ENCODE measurements around the gene CLMN. TPM values are rescaled to one million over a fixed set of nuclear protein-coding genes. Genes with fewer than 3 reads are reported as not detected.

The CLMN gene
- total RNA-seq, 5 donors from 2014 or later (not counting 1 experiment from before 2014, with no cell fraction given): 0.68 to 2.2 (median 0.99) TPM

DNA sequence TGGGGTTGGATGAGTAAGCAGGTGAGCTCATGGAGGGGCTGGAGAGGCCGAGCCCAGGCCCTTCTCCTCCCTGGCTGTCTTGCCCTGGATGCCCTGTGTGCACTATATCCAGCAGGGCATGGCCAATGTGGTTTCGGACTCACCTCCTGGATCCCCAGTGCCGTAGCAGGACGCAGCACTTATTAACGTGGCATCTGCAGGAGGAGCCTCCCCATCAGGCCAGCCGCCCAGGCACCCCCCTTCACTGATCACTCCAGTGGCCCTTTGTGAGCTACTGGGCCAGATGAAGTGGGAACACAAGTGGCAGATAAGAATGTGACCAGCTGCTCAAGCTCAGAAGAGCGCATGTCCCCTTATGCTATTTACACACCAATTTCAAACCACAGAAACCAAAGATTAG is 119.3 kb downstream of the CLMN start:
- ChIA-PET CTCF (no interaction called here), POLR2A (no interaction called here)
- Histone ChIP-seq H3K27me3 (replicated peaks in 1 of 2; ENCODE audit: control insufficient read depth in 2 of 2, extremely low read depth in 1 of 2, insufficient read depth in 2 of 2, low read length in 1 of 2) (peaks cover 0 to 9% of the 10 kb centered on the region in 2 experiments), H3K9me3 (no peaks in the 10 kb centered on the region), H3K4me1 (ENCODE audit: control insufficient read depth in 1 of 2, extremely low read depth in 1 of 2, insufficient read depth in 2 of 2, low read length in 2 of 2) (no peaks in the 10 kb centered on the region), H3K4me3 (ENCODE audit: control insufficient read depth in 1 of 2, extremely low read depth in 1 of 2, low read length in 1 of 2) (no peak overlapping the region), H3K27ac (ENCODE audit: low read length) (no peak overlapping the region), H3K36me3 (ENCODE audit: control insufficient read depth in 2 of 2, extremely low read depth in 1 of 2, insufficient read depth in 1 of 2, low read length in 1 of 2) (no peaks in the 10 kb centered on the region)
- DNase-seq (no peak), ATAC-seq (replicated peaks in 1 of 4) (no peak)
- peaks cover 4% of the 10 kb centered on the region for H3K36me3 Mint-ChIP-seq
- peaks cover 6 to 10% (median 6%) of the 10 kb centered on the region in 3 donors for H3K4me1 Mint-ChIP-seq
- peaks cover 0 to 12% (median 6%) of the 10 kb centered on the region in 3 donors for H3K9me3 Mint-ChIP-seq
- 82% methylated on average over 6 of the region's 7 CpGs for WGBS (ENCODE audit: insufficient coverage)
- H3K27me3 Mint-ChIP-seq: peaks cover 3 to 4% of the 10 kb centered on the region in 2 donors
- H3K4me3 Mint-ChIP-seq: no peak overlapping the region
- no peak overlapping the region for H3K27ac Mint-ChIP-seq

DNA sequence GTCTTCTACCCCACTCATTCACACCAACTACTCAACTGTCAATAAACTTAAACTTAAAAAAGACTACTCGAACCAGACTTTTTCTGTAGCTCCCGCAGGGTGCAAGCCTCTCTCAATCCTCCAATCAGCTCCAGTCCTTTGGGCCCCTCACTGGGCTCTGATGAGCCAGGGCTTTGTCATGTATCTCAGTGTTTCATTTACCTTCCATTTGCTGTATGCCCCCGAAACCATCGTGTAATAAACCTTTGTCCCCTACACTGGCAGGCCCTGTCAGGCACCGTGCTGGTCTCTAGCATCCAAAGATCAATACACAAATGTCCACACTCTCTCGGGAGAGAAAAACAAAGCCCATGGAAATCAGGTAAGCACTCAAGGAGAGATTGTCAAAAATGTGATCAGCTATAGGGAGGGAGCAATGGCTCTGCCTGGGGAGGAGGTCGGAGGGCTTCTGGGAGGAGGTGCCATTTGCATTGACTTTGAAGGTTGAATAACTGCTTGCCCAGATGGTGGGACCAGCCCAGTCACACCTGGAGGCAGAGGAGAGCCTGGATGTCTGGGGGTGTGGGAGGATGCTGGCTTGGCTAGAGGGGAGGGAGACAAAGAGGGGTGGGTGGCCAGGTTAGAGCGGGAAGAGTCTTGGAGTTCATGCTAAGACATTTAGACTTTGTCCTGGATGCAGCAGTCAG is 120.3 kb downstream of the CLMN start:
- CTCF ChIA-PET: no interaction called here
- ATAC-seq (replicated peaks in 1 of 4) (no peak), DNase-seq (no peak)
- Mint-ChIP-seq H3K9me3 (peaks cover 0 to 4% (median 0%) of the 10 kb centered on the region in 3 donors), H3K36me3 (peaks cover 3% of the 10 kb centered on the region), H3K27ac (no peak overlapping the region), H3K4me1 (peaks cover 6 to 10% (median 6%) of the 10 kb centered on the region in 3 donors), H3K4me3 (no peak overlapping the region), H3K27me3 (peaks cover 3 to 4% of the 10 kb centered on the region in 2 donors)
- 69% methylated on average over 6 of the region's 8 CpGs for WGBS (ENCODE audit: insufficient coverage)
- Histone ChIP-seq H3K4me1 (ENCODE audit: control insufficient read depth in 1 of 2, extremely low read depth in 1 of 2, insufficient read depth in 2 of 2, low read length in 2 of 2) (no peaks in the 10 kb centered on the region), H3K27ac (ENCODE audit: low read length) (no peak overlapping the region), H3K4me3 (ENCODE audit: control insufficient read depth in 1 of 2, extremely low read depth in 1 of 2, low read length in 1 of 2) (no peak overlapping the region), H3K27me3 (replicated peaks in 1 of 2; ENCODE audit: control insufficient read depth in 2 of 2, extremely low read depth in 1 of 2, insufficient read depth in 2 of 2, low read length in 1 of 2) (peaks cover 0 to 13% of the 10 kb centered on the region in 2 experiments), H3K36me3 (ENCODE audit: control insufficient read depth in 2 of 2, extremely low read depth in 1 of 2, insufficient read depth in 1 of 2, low read length in 1 of 2) (no peaks in the 10 kb centered on the region), H3K9me3 (no peaks in the 10 kb centered on the region)
- POLR2A ChIA-PET: no interaction called here

DNA sequence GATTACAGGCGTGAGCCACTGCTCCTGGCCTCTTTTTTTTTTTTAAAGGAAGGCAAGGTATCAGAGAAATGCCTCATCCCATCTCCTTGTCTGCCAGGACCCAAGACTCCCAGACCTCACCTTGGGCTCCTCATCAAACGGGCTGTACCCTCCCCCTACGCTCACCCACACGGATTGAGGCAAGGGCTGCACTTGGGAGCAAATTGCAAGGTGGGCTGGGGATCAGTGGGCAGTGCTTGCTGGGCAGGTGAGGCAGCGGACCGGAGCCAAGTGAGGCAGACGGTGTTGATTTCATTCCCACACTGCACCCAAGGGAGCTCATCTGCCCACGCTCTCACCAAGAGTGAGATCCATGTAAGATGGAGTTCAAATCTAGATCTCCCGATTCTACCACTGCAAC is 121.4 kb downstream of the CLMN start:
- no peak overlapping the region for H3K27ac Mint-ChIP-seq
- no peak overlapping the region for H3K27ac ChIP-seq (ENCODE audit: low read length)
- H3K36me3 ChIP-seq (ENCODE audit: control insufficient read depth in 2 of 2, extremely low read depth in 1 of 2, insufficient read depth in 1 of 2, low read length in 1 of 2): no peaks in the 10 kb centered on the region
- WGBS (ENCODE audit: insufficient coverage): no CpG with 5 or more reads among the region's 9 CpGs
- H3K9me3 Mint-ChIP-seq: no peaks in the 10 kb centered on the region
- H3K27me3 Mint-ChIP-seq: peaks cover 0 to 4% of the 10 kb centered on the region in 2 donors
- ATAC-seq (replicated peaks in 1 of 4) (no peak), DNase-seq (no peak)
- no peaks in the 10 kb centered on the region for H3K9me3 ChIP-seq
- peaks cover 0 to 15% of the 10 kb centered on the region in 2 experiments for H3K27me3 ChIP-seq (replicated peaks in 1 of 2; ENCODE audit: control insufficient read depth in 2 of 2, extremely low read depth in 1 of 2, insufficient read depth in 2 of 2, low read length in 1 of 2)
- H3K4me1 Mint-ChIP-seq: peaks cover 6 to 10% (median 6%) of the 10 kb centered on the region in 3 donors
- H3K4me3 ChIP-seq (ENCODE audit: control insufficient read depth in 1 of 2, extremely low read depth in 1 of 2, low read length in 1 of 2): no peak overlapping the region
- H3K4me1 ChIP-seq (ENCODE audit: control insufficient read depth in 1 of 2, extremely low read depth in 1 of 2, insufficient read depth in 2 of 2, low read length in 2 of 2): no peaks in the 10 kb centered on the region
- H3K4me3 Mint-ChIP-seq: no peak overlapping the region
- ChIA-PET CTCF (no interaction called here), POLR2A (no interaction called here)
- H3K36me3 Mint-ChIP-seq: no peaks in the 10 kb centered on the region

DNA sequence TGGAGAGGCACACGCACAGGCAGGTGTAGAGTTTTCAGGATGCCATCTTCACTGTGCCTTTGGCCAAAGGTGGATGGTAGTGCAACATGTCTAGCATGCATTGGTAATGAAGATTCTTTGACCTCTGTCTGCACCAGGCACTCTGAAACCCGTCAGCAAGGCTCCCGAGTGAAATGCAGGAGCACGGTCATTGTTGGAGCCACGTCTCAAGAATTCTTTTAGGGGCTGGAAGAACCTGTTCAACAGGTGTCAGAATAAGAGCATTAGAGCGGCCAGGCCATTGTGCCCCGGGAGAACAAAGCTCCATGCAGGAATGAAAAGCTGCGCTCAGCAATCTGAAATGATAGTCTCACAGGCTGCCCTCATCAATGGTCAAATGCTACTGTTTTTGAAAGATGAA is 122.2 kb downstream of the CLMN start:
- ATAC-seq (replicated peaks in 1 of 4): no peak
- Histone ChIP-seq H3K27me3 (replicated peaks in 1 of 2; ENCODE audit: control insufficient read depth in 2 of 2, extremely low read depth in 1 of 2, insufficient read depth in 2 of 2, low read length in 1 of 2) (peaks cover 0 to 15% of the 10 kb centered on the region in 2 experiments), H3K27ac (ENCODE audit: low read length) (no peak overlapping the region), H3K4me1 (ENCODE audit: control insufficient read depth in 1 of 2, extremely low read depth in 1 of 2, insufficient read depth in 2 of 2, low read length in 2 of 2) (no peaks in the 10 kb centered on the region), H3K4me3 (ENCODE audit: control insufficient read depth in 1 of 2, extremely low read depth in 1 of 2, low read length in 1 of 2) (no peak overlapping the region), H3K9me3 (no peaks in the 10 kb centered on the region), H3K36me3 (ENCODE audit: control insufficient read depth in 2 of 2, extremely low read depth in 1 of 2, insufficient read depth in 1 of 2, low read length in 1 of 2) (no peaks in the 10 kb centered on the region)
- no peak for DNase-seq
- Mint-ChIP-seq H3K27ac (no peak overlapping the region), H3K27me3 (peaks cover 0 to 4% of the 10 kb centered on the region in 2 donors), H3K4me1 (peaks cover 6 to 10% (median 6%) of the 10 kb centered on the region in 3 donors), H3K36me3 (no peaks in the 10 kb centered on the region), H3K9me3 (no peaks in the 10 kb centered on the region), H3K4me3 (no peak overlapping the region)
- WGBS (ENCODE audit: insufficient coverage): 88% methylated on average over 6 of the region's 8 CpGs
- CTCF ChIA-PET: no interaction called here
- POLR2A ChIA-PET: no interaction called here

DNA sequence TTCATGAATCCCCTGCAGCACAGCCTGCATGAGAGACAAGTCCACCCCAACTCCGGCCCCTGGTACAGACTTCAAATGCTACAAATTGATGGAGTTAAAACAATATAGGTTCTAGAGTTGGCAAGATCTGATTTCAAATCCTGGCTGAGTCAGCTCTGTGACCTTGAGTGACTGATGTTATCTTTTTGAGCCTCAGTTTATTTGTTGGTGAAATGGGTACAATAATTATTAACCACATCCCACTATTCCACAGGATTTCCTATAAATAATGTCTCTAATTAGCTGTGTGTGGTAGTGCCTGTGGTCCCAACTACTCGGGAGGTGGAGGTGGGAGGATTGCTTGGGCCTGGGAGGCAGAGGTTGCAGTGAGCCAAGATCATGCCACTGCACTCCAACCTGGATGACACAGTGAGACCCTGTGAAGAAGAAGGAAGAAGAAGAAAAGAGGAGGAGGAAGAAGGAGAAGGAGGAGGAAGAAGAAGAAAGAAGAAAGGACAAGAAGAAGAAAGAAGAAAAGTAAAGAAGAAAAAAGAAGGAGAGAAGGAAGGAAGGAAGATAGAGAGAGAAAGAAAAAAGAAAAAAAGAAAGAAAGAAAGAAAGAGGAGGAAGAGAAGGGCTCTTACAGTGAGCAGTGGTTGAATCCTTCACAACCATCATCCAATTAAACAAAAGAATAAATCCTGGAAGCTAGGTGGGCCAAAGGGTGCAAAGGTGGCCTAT is 122.7 kb downstream of the CLMN start:
- H3K9me3 Mint-ChIP-seq: no peaks in the 10 kb centered on the region
- CTCF ChIA-PET: interaction anchor here in 1 of 2 donors (1.1 kb wide), 1 partner anchor 507 kb away, joined by 3 read pairs; no protein-coding TSS in a partner anchor
- POLR2A ChIA-PET: no interaction called here

DNA sequence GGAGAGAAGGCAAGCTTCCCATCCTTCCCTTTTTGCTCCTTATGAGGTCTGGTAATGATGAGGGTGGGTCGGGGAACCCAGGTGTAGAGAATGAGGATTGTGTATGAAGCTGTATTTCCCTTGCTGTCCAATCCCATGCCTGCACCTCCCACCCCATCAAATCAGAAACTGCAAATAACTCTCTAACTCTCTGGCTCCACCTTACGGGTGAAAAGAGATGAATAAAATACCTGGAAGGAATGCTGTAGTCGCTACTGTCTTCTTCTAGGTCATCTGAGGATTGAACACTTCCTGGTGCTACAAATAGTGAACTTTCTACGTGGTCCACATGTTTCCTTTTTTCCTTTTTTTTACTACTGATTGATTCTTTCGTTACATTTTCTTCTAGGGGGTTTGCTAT is 123.4 kb downstream of the CLMN start:
- no CpG with 5 or more reads among the region's 5 CpGs for WGBS (ENCODE audit: insufficient coverage)
- ATAC-seq (replicated peaks in 1 of 4): peak in 3 of 4 experiments; percentile 48 to 63 (median 50)
- POLR2A ChIA-PET: no interaction called here
- CTCF ChIA-PET: interaction anchor here in 1 of 2 donors (1.1 kb wide), 1 partner anchor 506 kb away, joined by 3 read pairs; no protein-coding TSS in a partner anchor
- H3K4me3 ChIP-seq (ENCODE audit: control insufficient read depth in 1 of 2, extremely low read depth in 1 of 2, low read length in 1 of 2): no peak overlapping the region
- Mint-ChIP-seq H3K4me3 (no peak overlapping the region), H3K27ac (no peak overlapping the region), H3K4me1 (peaks cover 6 to 10% (median 6%) of the 10 kb centered on the region in 3 donors), H3K27me3 (no peaks in the 10 kb centered on the region), H3K36me3 (no peaks in the 10 kb centered on the region), H3K9me3 (no peaks in the 10 kb centered on the region)
- no peaks in the 10 kb centered on the region for H3K9me3 ChIP-seq
- no peaks in the 10 kb centered on the region for H3K36me3 ChIP-seq (ENCODE audit: control insufficient read depth in 2 of 2, extremely low read depth in 1 of 2, insufficient read depth in 1 of 2, low read length in 1 of 2)
- no peaks in the 10 kb centered on the region for H3K4me1 ChIP-seq (ENCODE audit: control insufficient read depth in 1 of 2, extremely low read depth in 1 of 2, insufficient read depth in 2 of 2, low read length in 2 of 2)
- peak in 3 of 35 experiments; percentile 2 to 44 (median 6) for DNase-seq
- H3K27me3 ChIP-seq (replicated peaks in 1 of 2; ENCODE audit: control insufficient read depth in 2 of 2, extremely low read depth in 1 of 2, insufficient read depth in 2 of 2, low read length in 1 of 2): peaks cover 0 to 16% of the 10 kb centered on the region in 2 experiments
- no peak overlapping the region for H3K27ac ChIP-seq (ENCODE audit: low read length)

More for the DNA sequence above, 122.7 kb downstream of the CLMN start:
- DNase-seq: no peak
- Histone ChIP-seq H3K36me3 (ENCODE audit: control insufficient read depth in 2 of 2, extremely low read depth in 1 of 2, insufficient read depth in 1 of 2, low read length in 1 of 2) (no peaks in the 10 kb centered on the region), H3K27me3 (replicated peaks in 1 of 2; ENCODE audit: control insufficient read depth in 2 of 2, extremely low read depth in 1 of 2, insufficient read depth in 2 of 2, low read length in 1 of 2) (peaks cover 0 to 13% of the 10 kb centered on the region in 2 experiments), H3K4me3 (ENCODE audit: control insufficient read depth in 1 of 2, extremely low read depth in 1 of 2, low read length in 1 of 2) (no peak overlapping the region), H3K4me1 (ENCODE audit: control insufficient read depth in 1 of 2, extremely low read depth in 1 of 2, insufficient read depth in 2 of 2, low read length in 2 of 2) (no peaks in the 10 kb centered on the region), H3K27ac (ENCODE audit: low read length) (no peak overlapping the region), H3K9me3 (no peaks in the 10 kb centered on the region)
- H3K36me3 Mint-ChIP-seq: no peaks in the 10 kb centered on the region
- no peak overlapping the region for H3K4me3 Mint-ChIP-seq
- peaks cover 6 to 10% (median 6%) of the 10 kb centered on the region in 3 donors for H3K4me1 Mint-ChIP-seq
- no peaks in the 10 kb centered on the region for H3K27me3 Mint-ChIP-seq
- WGBS (ENCODE audit: insufficient coverage): no CpG with 5 or more reads among the region's 2 CpGs
- ATAC-seq (replicated peaks in 1 of 4): no peak
- no peak overlapping the region for H3K27ac Mint-ChIP-seq

All from T-cell (primary cell).